Measurements from ENCODE around the gene NDUFA12.
"Not testable (repeated sequence)": the region's sequence is repeated elsewhere in the genome, so short reads cannot be mapped to it uniquely, and the experiment has no call there.

Gene NDUFA12

DNA sequence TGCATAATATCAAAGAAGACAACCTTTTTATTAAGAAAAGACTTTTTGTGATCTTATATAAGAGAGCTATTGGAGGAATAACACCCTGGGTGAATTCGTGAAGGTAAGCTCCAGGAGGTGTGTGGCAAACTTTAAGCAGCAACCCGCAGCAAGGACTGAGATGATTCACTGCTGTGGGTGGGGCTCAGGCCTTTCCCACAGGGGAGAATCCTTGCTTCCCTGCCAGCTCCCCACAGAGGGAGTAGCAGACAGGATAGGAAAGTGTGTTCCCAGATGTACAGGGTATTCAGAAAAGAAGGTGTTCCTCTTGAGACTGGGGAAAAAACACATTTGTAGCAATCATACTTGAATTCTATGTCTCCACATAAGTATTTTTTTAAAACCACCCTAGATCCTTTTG is 9.2 kb downstream of the NDUFA12 start:
- no peaks in the 10 kb centered on the region for H3K9me3 Mint-ChIP-seq
- H3K4me1 Mint-ChIP-seq (ENCODE audit: low read depth): peaks cover 14% of the 10 kb centered on the region
- H3K36me3 Mint-ChIP-seq (ENCODE audit: low read depth): peaks cover 67% of the 10 kb centered on the region
- H3K27me3 Mint-ChIP-seq: no peaks in the 10 kb centered on the region
- H3K27ac Mint-ChIP-seq: no peak overlapping the region
- H3K4me3 Mint-ChIP-seq: no peak overlapping the region
- intact Hi-C loops (cut with micrococcal nuclease): no loop called here

DNA sequence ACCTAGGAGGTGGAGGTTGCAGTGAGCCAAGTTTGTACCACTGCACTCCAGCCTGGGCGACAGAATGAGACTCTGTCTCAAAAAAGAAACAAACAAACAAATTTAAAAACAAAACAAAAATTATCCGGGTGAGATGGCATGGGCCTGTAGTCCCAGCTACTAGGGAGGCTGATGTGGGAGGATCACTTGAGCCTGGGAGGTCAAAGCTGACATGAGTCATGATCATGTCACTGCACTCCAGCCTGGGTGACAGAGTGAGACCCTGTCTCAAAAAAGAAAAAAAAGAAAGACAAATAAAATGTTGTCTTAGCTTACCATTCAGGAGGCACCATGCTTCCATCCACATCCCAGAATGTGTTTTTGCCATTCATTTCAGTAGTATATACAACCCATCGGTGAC is 9.6 kb downstream of the NDUFA12 start:
- intact Hi-C loops (cut with micrococcal nuclease): not testable (repeated sequence)
- peaks cover 12% of the 10 kb centered on the region for H3K4me1 Mint-ChIP-seq (ENCODE audit: low read depth)

DNA sequence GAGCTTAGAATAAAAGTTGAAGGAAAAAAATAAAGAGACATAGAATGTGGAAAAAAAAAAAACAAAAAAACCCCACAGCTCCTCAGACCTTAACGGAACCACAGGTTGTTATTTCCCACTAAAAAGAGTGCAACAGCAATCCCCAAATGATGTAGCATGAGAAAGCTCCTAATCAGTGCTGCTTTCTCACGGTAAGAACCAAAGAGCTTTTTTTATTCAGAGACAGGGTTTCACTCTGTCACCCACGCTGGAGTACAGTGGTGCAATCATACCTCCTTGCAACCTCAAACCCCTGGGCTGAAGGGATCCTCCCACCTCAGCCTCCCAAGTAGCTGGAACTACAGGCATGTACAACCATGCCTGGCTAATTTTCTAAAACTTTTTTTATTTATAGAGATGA is 13.3 kb downstream of the NDUFA12 start:
- no peak overlapping the region for H3K27ac Mint-ChIP-seq

More for the DNA sequence above, 9.6 kb downstream of the NDUFA12 start:
- H3K27ac Mint-ChIP-seq, H3K9me3 Mint-ChIP-seq, H3K27me3 Mint-ChIP-seq, H3K4me3 Mint-ChIP-seq: not testable (repeated sequence)
- peaks cover 66% of the 10 kb centered on the region for H3K36me3 Mint-ChIP-seq (ENCODE audit: low read depth)

DNA sequence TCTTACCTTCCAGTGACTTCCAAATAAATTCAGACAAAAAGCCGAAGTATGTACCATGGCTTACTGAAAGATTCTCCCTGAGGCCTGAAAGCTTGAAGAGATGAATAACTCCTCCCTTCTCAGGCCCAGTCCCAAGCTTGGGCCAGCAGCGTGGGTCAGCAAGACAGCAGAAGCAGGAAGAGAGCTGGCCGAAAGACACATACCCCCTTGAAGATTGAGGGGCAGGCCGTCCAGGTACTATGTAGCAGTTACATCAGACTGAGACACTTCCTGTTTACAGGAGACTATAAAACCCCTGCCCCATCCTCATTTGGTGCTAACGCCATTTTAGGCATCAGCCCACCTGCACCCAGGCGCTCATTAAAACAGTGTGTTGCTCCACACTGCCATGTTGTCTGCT is 15.0 kb downstream of the NDUFA12 start:
- intact Hi-C loops (cut with micrococcal nuclease): no loop called here
- Mint-ChIP-seq H3K27ac (no peak overlapping the region), H3K4me1 (ENCODE audit: low read depth) (peaks cover 11% of the 10 kb centered on the region), H3K4me3 (no peak overlapping the region), H3K9me3 (no peaks in the 10 kb centered on the region), H3K36me3 (ENCODE audit: low read depth) (peaks cover 69% of the 10 kb centered on the region), H3K27me3 (no peaks in the 10 kb centered on the region)

More for the DNA sequence above, 13.3 kb downstream of the NDUFA12 start:
- Mint-ChIP-seq H3K27me3 (no peaks in the 10 kb centered on the region), H3K4me3 (no peak overlapping the region), H3K9me3 (no peaks in the 10 kb centered on the region), H3K36me3 (ENCODE audit: low read depth) (peaks cover 64% of the 10 kb centered on the region), H3K4me1 (ENCODE audit: low read depth) (peaks cover 6% of the 10 kb centered on the region)
- intact Hi-C loops (cut with micrococcal nuclease): no loop called here

DNA sequence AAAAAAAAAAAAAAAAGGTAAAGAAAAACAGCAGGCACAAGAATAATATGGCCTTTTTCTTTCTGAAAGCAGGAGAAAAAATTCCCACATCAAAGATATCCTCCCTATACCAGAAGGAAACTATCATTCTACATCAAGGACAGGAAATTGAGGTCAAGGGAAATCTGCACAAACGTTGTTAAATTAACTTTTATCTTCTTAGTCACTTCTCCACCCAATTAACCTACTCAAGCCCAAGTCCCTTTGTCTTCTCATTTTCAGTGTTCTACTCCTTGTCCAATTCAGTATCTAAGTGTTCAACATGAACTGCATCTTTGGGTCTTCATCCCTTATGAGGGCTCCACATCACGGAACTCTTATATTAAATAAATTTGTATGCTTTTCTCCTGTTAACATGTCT is 15.7 kb downstream of the NDUFA12 start:
- Mint-ChIP-seq H3K4me1 (ENCODE audit: low read depth) (peaks cover 15% of the 10 kb centered on the region), H3K9me3 (no peaks in the 10 kb centered on the region), H3K27me3 (no peaks in the 10 kb centered on the region), H3K36me3 (ENCODE audit: low read depth) (peaks cover 69% of the 10 kb centered on the region), H3K27ac (no peak overlapping the region), H3K4me3 (no peak overlapping the region)
- intact Hi-C loops (cut with micrococcal nuclease): no loop called here

DNA sequence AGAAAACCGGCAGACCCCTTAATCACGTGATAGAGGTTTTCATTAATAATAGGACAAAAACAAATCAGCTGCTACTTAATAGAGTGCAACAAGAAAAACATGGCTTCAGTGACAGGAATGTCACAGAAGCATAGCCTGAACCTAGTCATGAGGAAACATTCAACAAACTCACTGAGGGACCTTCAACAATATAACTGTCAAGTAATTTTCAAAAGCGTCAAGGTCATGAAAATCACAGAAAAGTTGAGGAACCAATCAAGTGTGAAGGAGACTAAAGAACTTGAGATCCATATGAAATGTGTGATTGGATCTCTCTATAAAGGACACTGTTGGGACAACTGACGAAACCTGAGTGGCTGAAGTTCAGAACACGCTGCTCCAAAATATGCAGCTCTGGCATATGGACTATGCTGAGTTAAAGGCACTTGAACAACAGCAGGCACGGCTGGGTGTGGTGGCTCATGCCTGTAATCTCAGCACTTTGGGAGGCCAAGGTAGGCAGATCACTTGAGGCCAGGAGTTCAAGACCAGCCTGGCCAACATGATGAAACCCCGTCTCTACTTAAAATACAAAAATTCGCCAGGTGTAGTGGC is 16.3 kb downstream of the NDUFA12 start:
- intact Hi-C loops (cut with micrococcal nuclease): no loop called here
- Mint-ChIP-seq H3K4me1 (ENCODE audit: low read depth) (peaks cover 16% of the 10 kb centered on the region), H3K27ac (no peak overlapping the region), H3K36me3 (ENCODE audit: low read depth) (peaks cover 69% of the 10 kb centered on the region), H3K4me3 (no peak overlapping the region), H3K27me3 (no peaks in the 10 kb centered on the region), H3K9me3 (no peaks in the 10 kb centered on the region)

DNA sequence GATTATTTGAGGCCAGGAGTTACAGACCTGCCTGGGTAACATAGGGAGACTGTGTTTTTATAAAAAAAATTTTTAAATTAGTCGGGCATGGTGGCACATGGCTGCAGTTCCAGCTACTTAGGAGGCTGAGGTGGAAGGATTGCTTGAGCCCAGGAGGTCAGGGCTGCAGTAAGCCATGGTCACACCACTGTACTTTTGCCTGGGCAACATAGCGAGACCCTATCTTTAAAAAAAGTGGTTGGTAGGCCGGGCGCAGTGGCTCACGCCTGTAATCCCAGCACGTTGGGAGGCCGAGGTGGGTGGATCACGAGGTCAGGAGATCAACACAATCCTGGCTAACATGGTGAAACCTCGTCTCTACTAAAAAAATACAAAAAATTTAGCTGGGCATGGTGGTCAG is 18.4 kb downstream of the NDUFA12 start:
- H3K27me3 Mint-ChIP-seq; H3K4me3 Mint-ChIP-seq; H3K9me3 Mint-ChIP-seq; intact Hi-C loops (cut with micrococcal nuclease); H3K27ac Mint-ChIP-seq: not testable (repeated sequence)
- peaks cover 66% of the 10 kb centered on the region for H3K36me3 Mint-ChIP-seq (ENCODE audit: low read depth)
- peaks cover 16% of the 10 kb centered on the region for H3K4me1 Mint-ChIP-seq (ENCODE audit: low read depth)

DNA sequence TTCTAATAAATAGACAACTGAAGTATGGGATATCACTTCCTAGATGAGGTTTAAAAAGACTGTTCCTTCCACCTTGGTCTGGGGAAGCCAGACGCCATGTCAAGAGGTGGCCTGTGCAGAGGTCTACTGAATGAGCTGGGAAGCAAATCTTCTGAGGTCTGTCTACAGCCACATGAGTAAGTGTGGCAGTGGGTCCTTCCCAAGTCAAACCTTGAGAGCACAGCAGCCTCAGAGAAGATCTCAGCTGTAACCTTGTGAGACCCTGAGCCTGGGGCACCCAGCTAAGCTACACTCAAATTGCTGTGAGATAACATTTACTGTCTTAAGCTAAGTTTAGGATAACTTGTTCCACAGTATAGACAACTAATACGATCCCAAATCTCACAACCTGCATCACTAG is 20.2 kb downstream of the NDUFA12 start:
- peaks cover 10% of the 10 kb centered on the region for H3K4me1 Mint-ChIP-seq (ENCODE audit: low read depth)
- H3K27ac Mint-ChIP-seq: peak overlapping the region; percentile 4
- H3K9me3 Mint-ChIP-seq: no peaks in the 10 kb centered on the region
- H3K36me3 Mint-ChIP-seq (ENCODE audit: low read depth): peaks cover 59% of the 10 kb centered on the region
- no peaks in the 10 kb centered on the region for H3K27me3 Mint-ChIP-seq
- no peak overlapping the region for H3K4me3 Mint-ChIP-seq
- intact Hi-C loops (cut with micrococcal nuclease): no loop called here

DNA sequence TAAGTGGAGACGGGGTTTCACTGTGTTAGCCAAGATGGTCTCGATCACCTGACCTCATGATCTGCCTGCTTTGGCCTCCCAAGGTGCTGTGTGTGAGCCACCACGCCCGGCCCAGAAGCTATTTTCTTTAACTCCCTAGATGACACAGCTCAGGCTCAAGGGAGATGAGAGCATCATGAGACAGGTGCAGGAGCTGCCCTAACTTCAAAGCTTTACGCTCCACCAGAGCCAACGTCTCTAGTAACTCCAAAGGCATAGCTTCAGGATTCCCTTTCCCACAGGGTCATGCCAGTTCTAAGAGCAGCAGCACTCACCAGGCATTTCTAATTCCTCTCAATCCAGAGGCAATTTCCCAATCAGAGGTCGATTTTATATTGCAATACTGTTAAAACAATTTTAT is 21.0 kb downstream of the NDUFA12 start:
- Mint-ChIP-seq H3K27me3 (no peaks in the 10 kb centered on the region), H3K4me1 (ENCODE audit: low read depth) (peaks cover 17% of the 10 kb centered on the region), H3K4me3 (no peak overlapping the region), H3K9me3 (no peaks in the 10 kb centered on the region), H3K27ac (peak overlapping the region; percentile 4), H3K36me3 (ENCODE audit: low read depth) (peaks cover 62% of the 10 kb centered on the region)
- intact Hi-C loops (cut with micrococcal nuclease): no loop called here

DNA sequence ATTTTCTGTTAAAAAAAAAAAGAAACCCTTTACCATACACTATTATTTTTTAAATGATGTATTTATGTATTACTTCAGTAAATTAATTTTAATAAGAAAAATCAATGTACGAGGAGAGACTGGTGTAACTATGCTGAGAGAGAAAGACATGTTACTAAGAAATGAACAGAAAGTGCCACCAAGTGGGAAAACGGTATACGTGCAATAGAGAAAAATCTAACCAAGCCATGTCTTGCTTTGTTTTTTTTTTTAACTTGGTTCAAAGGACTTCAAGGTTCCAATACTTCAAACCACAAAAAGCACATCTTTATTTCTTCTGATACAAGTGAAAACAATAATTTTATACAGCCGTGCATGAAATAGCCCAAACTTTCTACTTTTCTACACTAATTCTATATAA is 22.9 kb downstream of the NDUFA12 start:
- intact Hi-C loops (cut with micrococcal nuclease): no loop called here

DNA sequence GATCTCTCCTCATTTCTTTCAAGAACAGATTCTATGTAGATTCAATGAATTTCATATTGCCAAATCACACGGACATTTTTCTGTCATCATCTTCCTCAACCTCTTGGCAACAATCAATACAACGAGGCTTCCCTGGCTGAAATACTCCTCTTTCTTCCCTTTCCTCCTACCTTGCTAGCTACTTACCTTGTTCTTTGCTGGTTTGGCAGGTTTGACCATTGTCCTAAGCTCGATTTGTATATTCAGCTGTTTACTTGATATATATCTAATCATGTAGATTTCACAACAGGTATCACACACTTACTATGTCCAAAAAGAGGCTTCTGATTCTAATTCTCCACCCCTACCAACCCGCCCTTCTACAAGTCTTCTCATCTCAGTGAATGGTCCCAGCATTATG is 23.6 kb downstream of the NDUFA12 start:
- H3K4me1 Mint-ChIP-seq (ENCODE audit: low read depth): peaks cover 17% of the 10 kb centered on the region
- no peak overlapping the region for H3K27ac Mint-ChIP-seq
- intact Hi-C loops (cut with micrococcal nuclease): no loop called here
- H3K27me3 Mint-ChIP-seq: no peaks in the 10 kb centered on the region
- peaks cover 56% of the 10 kb centered on the region for H3K36me3 Mint-ChIP-seq (ENCODE audit: low read depth)
- no peak overlapping the region for H3K4me3 Mint-ChIP-seq
- no peaks in the 10 kb centered on the region for H3K9me3 Mint-ChIP-seq

More for the DNA sequence above, 22.9 kb downstream of the NDUFA12 start:
- Mint-ChIP-seq H3K27me3 (no peaks in the 10 kb centered on the region), H3K4me1 (ENCODE audit: low read depth) (peaks cover 17% of the 10 kb centered on the region), H3K9me3 (no peaks in the 10 kb centered on the region), H3K27ac (no peak overlapping the region), H3K4me3 (no peak overlapping the region), H3K36me3 (ENCODE audit: low read depth) (peaks cover 60% of the 10 kb centered on the region)

DNA sequence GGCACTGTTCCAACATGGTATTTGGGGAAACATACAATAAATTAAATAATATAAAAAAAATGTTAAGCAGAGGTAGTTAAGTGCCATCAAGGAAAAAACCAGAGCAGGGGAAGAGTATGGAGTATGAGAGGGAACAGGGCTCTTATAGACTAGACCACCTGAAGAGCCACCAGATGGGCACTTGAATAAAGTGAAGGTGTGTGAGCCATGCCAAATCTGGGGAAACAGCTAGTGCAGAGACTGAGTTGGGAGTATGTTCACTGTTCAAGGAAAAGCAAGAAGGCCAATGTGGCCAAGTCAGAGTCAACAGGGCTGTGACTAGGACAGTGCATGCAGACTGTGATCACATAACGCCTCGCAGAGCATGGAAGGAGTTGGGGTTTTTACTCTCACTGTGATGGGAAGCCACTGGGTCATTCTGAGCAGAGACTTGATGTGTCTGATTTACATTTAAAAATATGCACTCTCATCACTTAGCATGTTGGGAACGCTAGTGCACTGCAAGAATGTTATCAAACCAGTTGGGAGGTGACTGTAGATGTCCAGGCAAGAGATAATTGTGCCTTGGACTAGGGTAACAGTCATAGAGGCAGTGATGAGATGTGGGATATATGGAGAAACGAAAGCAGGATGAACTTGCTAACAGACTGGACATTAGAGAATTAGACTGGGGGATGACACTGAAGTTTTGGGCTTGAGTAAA is 25.6 kb downstream of the NDUFA12 start:
- Mint-ChIP-seq H3K4me3 (no peak overlapping the region), H3K36me3 (ENCODE audit: low read depth) (peaks cover 53% of the 10 kb centered on the region), H3K27me3 (no peaks in the 10 kb centered on the region), H3K27ac (no peak overlapping the region), H3K4me1 (ENCODE audit: low read depth) (peaks cover 10% of the 10 kb centered on the region), H3K9me3 (no peaks in the 10 kb centered on the region)
- intact Hi-C loops (cut with micrococcal nuclease): no loop called here

DNA sequence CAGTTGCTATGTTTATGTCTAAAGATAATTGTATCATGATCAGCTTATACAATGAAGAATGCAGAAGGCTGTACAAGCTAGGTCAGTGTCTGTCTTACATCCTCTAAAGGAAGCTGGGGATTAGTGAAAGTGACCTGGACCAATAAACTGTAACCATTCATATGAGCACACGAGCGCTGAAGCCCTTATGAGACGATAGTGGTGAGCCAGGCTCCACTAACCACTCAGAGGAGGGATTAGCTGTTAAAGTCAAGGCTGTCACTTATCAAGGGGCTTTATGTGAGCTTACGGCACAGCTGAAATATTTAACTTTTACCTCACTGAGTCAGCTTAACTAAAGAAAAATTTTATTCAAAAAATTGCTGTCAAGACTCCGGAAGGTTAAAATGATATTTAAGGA is 30.3 kb downstream of the NDUFA12 start:
- intact Hi-C loops (cut with micrococcal nuclease): no loop called here
- Mint-ChIP-seq H3K4me3 (no peak overlapping the region), H3K36me3 (ENCODE audit: low read depth) (peaks cover 53% of the 10 kb centered on the region), H3K4me1 (ENCODE audit: low read depth) (peaks cover 12% of the 10 kb centered on the region), H3K9me3 (no peaks in the 10 kb centered on the region), H3K27me3 (no peaks in the 10 kb centered on the region), H3K27ac (no peak overlapping the region)

DNA sequence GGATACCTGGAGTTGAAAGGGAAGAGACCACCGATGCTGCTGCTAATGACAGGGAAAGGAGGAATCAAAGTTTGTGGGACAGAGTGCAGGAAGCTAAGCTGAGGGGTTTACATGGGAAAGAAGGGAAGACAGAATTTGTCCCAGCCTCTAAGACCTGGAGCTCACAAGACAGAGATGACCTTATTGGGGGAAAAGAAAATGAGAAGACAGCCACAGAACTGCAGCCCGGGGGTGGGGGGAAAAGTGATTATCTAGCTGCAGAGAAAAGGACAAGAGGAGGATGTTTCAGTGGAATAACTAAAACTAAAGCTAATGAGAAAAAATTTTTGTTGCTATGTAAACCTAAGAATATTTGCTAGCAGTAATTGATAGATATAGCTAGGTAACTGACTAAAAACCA is 30.7 kb downstream of the NDUFA12 start:
- H3K27ac Mint-ChIP-seq: no peak overlapping the region
- intact Hi-C loops (cut with micrococcal nuclease): no loop called here

DNA sequence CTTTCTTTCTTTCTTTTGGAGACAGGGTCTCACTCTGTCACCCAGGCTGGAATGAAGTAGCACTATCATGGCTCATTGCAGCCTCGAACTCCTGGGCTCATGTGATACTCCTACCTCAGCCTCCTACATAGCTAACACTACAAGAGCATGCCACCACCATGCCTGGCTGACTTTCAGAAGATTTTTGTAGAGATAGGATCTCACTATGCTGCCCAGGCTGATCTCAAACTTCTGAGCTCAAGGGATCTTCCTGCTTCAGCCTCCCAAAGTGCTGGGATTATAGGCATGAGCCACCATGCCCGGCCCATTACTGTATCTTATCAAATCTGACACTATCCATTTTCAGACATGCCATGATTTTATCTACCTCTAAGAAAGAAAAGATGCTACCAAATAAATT is 31.6 kb downstream of the NDUFA12 start:
- no peak overlapping the region for H3K4me3 Mint-ChIP-seq
- no peaks in the 10 kb centered on the region for H3K27me3 Mint-ChIP-seq
- peaks cover 47% of the 10 kb centered on the region for H3K36me3 Mint-ChIP-seq (ENCODE audit: low read depth)
- no peak overlapping the region for H3K27ac Mint-ChIP-seq
- intact Hi-C loops (cut with micrococcal nuclease): no loop called here
- peaks cover 5% of the 10 kb centered on the region for H3K4me1 Mint-ChIP-seq (ENCODE audit: low read depth)
- H3K9me3 Mint-ChIP-seq: no peaks in the 10 kb centered on the region

More for the DNA sequence above, 30.7 kb downstream of the NDUFA12 start:
- Mint-ChIP-seq H3K36me3 (ENCODE audit: low read depth) (peaks cover 49% of the 10 kb centered on the region), H3K4me3 (no peak overlapping the region), H3K27me3 (no peaks in the 10 kb centered on the region), H3K9me3 (no peaks in the 10 kb centered on the region), H3K4me1 (ENCODE audit: low read depth) (peaks cover 7% of the 10 kb centered on the region)
